Endodermal cell (in vitro differentiated cells): Measurements from ENCODE around the gene MCU. TPM values are rescaled to one million over a fixed set of nuclear protein-coding genes. Genes with fewer than 3 reads are reported as not detected.

Experiments used
- DNase-seq: peaks from one replicate; pipeline ENCODE4 v3.0.0-alpha.2; 2017
- H3K27ac ChIP-seq: 2 replicates; pipeline ENCODE4 v1.5.1; 2013; ENCODE audit warnings: mild to moderate bottlenecking, low read depth, low read length, moderate library complexity
- H3K27me3 ChIP-seq: 2 replicates; pipeline ENCODE4 v1.6.1; 2013; ENCODE audit warnings: mild to moderate bottlenecking, low read length, moderate library complexity; ENCODE audit not compliant: insufficient read depth, control insufficient read depth, poor library complexity, severe bottlenecking
- H3K36me3 ChIP-seq: 2 replicates; pipeline ENCODE4 v1.7.0; 2013; ENCODE audit warnings: mild to moderate bottlenecking, low read length, moderate library complexity; ENCODE audit not compliant: control insufficient read depth, insufficient read depth
- H3K4me1 ChIP-seq: one replicate; pipeline ENCODE4 v1.7.0; 2013; ENCODE audit warnings: low read length; ENCODE audit not compliant: control insufficient read depth, insufficient read depth
- H3K4me3 ChIP-seq: 2 replicates; pipeline ENCODE4 v1.5.1; 2013; ENCODE audit warnings: mild to moderate bottlenecking, low read length, moderate library complexity
- H3K9ac ChIP-seq: 2 replicates; pipeline ENCODE4 v1.6.1; 2013; ENCODE audit warnings: mild to moderate bottlenecking, low read length, moderate library complexity; ENCODE audit not compliant: poor library complexity, severe bottlenecking; ENCODE audit errors: extremely low read depth
- H3K9me3 ChIP-seq: 2 replicates; pipeline ENCODE4 v1.6.1; 2013; ENCODE audit warnings: mild to moderate bottlenecking, low read length, moderate library complexity; ENCODE audit not compliant: control insufficient read depth
- H3K27ac Mint-ChIP-seq: 2 replicates; pipeline ENCODE4 v1.8.0; 2020; ENCODE audit warnings: mixed read lengths
- H3K27me3 Mint-ChIP-seq: 2 replicates; pipeline ENCODE4 v1.8.0; 2021; ENCODE audit warnings: mild to moderate bottlenecking, mixed read lengths; ENCODE audit not compliant: insufficient read depth
- H3K36me3 Mint-ChIP-seq: 2 replicates; pipeline ENCODE4 v1.8.0; 2020; ENCODE audit warnings: low read depth, mixed read lengths
- H3K4me1 Mint-ChIP-seq: 2 replicates; pipeline ENCODE4 v1.8.0; 2020; ENCODE audit warnings: mixed read lengths
- H3K4me3 Mint-ChIP-seq: 2 replicates; pipeline ENCODE4 v1.8.0; 2020; ENCODE audit warnings: mild to moderate bottlenecking, moderate library complexity, mixed read lengths
- H3K9me3 Mint-ChIP-seq: 2 replicates; pipeline ENCODE4 v1.8.0; 2020; ENCODE audit warnings: mild to moderate bottlenecking, mixed read lengths
- CTCF ChIP-seq: fragments of 200-600 bp; sonication (generic); conservative IDR thresholded peaks from 2 replicates; pipeline ENCODE4 v1.5.0; 2021; ENCODE audit warnings: antibody characterized with exemption, mild to moderate bottlenecking
- WGBS, 2 experiments: methylation state at CpG; one replicate each; pipeline versions ENCODE4 v1.1.5 to v1.1.7; 2013; ENCODE audit warnings: missing lambda C conversion rate in 2 of 2, mixed read lengths in 1 of 2; ENCODE audit not compliant: insufficient coverage in 1 of 2, insufficient read length in 1 of 2; 5-methylcytosine and 5-hydroxymethylcytosine counted together
- total RNA-seq, 2 donors: library from RNA; stranded (reverse); fragmentation: NEBNext Ultra II Directional in 1 of 2; extraction: Animal tissue kit (Norgen Biotek cat#: 25700) in 1 of 2; gene quantifications; 2 replicates in 1 of 2; 3 replicates in 1 of 2; pipeline ENCODE4 v1.2.1, GENCODE V29; 2021

MCU gene
- total RNA-seq, 2 donors from 2014 or later = 46.1 to 48.5 TPM

GRCh38 chr10:72852508-72852907, 160.6 kb downstream of the MCU start:
- H3K9me3 Mint-ChIP-seq = peaks cover 28% of the 10 kb centered on the region
- H3K4me3 Mint-ChIP-seq = no peak overlapping the region
- no peak for TF ChIP-seq CTCF
- Histone ChIP-seq H3K27me3 (no peaks in the 10 kb centered on the region), H3K27ac (no peak overlapping the region), H3K36me3 (no peaks in the 10 kb centered on the region), H3K9ac (no peak overlapping the region), H3K4me3 (no peak overlapping the region), H3K9me3 (peaks cover 31% of the 10 kb centered on the region), H3K4me1 (no peaks in the 10 kb centered on the region)
- DNase-seq = no peak
- 88 to 89% methylated on average over 1 to 2 of the region's 2 CpGs for WGBS, 2 experiments
- H3K27me3 Mint-ChIP-seq = no peaks in the 10 kb centered on the region
- H3K36me3 Mint-ChIP-seq = peaks cover 44% of the 10 kb centered on the region
- no peak overlapping the region for H3K27ac Mint-ChIP-seq
- H3K4me1 Mint-ChIP-seq = no peaks in the 10 kb centered on the region

GRCh38 chr10:72855129-72855528, 163.2 kb downstream of the MCU start:
- Mint-ChIP-seq H3K36me3 (peaks cover 27% of the 10 kb centered on the region), H3K9me3 (peaks cover 26% of the 10 kb centered on the region), H3K4me3 (no peak overlapping the region), H3K27ac (no peak overlapping the region), H3K4me1 (no peaks in the 10 kb centered on the region), H3K27me3 (no peaks in the 10 kb centered on the region)
- DNase-seq = no peak
- Histone ChIP-seq H3K9ac (no peak overlapping the region), H3K36me3 (peaks cover 10% of the 10 kb centered on the region), H3K27ac (no peak overlapping the region), H3K9me3 (peaks cover 31% of the 10 kb centered on the region), H3K4me1 (no peaks in the 10 kb centered on the region), H3K27me3 (no peaks in the 10 kb centered on the region), H3K4me3 (no peak overlapping the region)
- TF ChIP-seq CTCF = no peak

- H3K36me3 ChIP-seq = peaks cover 17% of the 10 kb centered on the region
- no peak overlapping the region for H3K9ac ChIP-seq
- no peak overlapping the region for H3K4me3 ChIP-seq
- TF ChIP-seq CTCF = no peak
- H3K4me1 Mint-ChIP-seq = no peaks in the 10 kb centered on the region
- WGBS, 2 experiments = 100% methylated on average over 1 of the region's 2 CpGs; no CpG with 5 or more reads in 1 of the 2 experiments
- H3K27ac Mint-ChIP-seq = no peak overlapping the region
- peaks cover 27% of the 10 kb centered on the region for H3K9me3 ChIP-seq
- H3K9me3 Mint-ChIP-seq = peaks cover 22% of the 10 kb centered on the region
- no peaks in the 10 kb centered on the region for H3K27me3 Mint-ChIP-seq
- peaks cover 28% of the 10 kb centered on the region for H3K36me3 Mint-ChIP-seq
- no peak overlapping the region for H3K4me3 Mint-ChIP-seq
- H3K27ac ChIP-seq = no peak overlapping the region
- H3K27me3 ChIP-seq = no peaks in the 10 kb centered on the region
- no peaks in the 10 kb centered on the region for H3K4me1 ChIP-seq
- DNase-seq = no peak
Measured at GRCh38 chr10:72855790-72856189, 163.8 kb downstream of the MCU start.
